ENCODE data around the gene PAFAH1B1.
"Not testable (repeated sequence)": the region's sequence is repeated elsewhere in the genome, so short reads cannot be mapped to it uniquely, and the experiment has no call there.

PAFAH1B1 gene

GRCh38 chr17:2592971-2593820, at the start of gene PAFAH1B1:
PAFAH1B1 (plus strand) TSS chr17:2593654; CDS start chr17:2638289, 44,635 bp downstream.
- no peak for TF ChIP-seq CTCF (IDR thresholded peaks at IDR 0.05; ENCODE audit: low read depth, low read length)
- peak within 1 kb of the TSS; percentile 96 for H3K4me3 ChIP-seq (ENCODE audit: low read depth, low read length)
- in situ Hi-C loops (cut with HindIII; ENCODE audit: low sequenced_read_pairs) = no loop called here
- DNase-seq (ENCODE audit: low read depth, low spot score) = peak; percentile 92

GRCh38 chr17:2545393-2545792, 48.1 kb upstream of the PAFAH1B1 start:
- in situ Hi-C loops (cut with HindIII; ENCODE audit: low sequenced_read_pairs) = no loop called here
- DNase-seq (ENCODE audit: low read depth, low spot score) = no peak
- TF ChIP-seq CTCF (IDR thresholded peaks at IDR 0.05; ENCODE audit: low read depth, low read length) = no peak
- H3K4me3 ChIP-seq (ENCODE audit: low read depth, low read length) = no peak overlapping the region

- no peak for TF ChIP-seq CTCF (IDR thresholded peaks at IDR 0.05; ENCODE audit: low read depth, low read length)
- in situ Hi-C loops (cut with HindIII; ENCODE audit: low sequenced_read_pairs) = no loop called here
- no peak overlapping the region for H3K4me3 ChIP-seq (ENCODE audit: low read depth, low read length)
- DNase-seq (ENCODE audit: low read depth, low spot score) = no peak
Measured at GRCh38 chr17:2547176-2547575, 46.3 kb upstream of the PAFAH1B1 start.

- H3K4me3 ChIP-seq (ENCODE audit: low read depth, low read length); DNase-seq (ENCODE audit: low read depth, low spot score); in situ Hi-C loops (cut with HindIII; ENCODE audit: low sequenced_read_pairs): not testable (repeated sequence)
Measured at GRCh38 chr17:2548026-2548425, 45.4 kb upstream of the PAFAH1B1 start.

GRCh38 chr17:2549392-2550211, 43.9 kb upstream of the PAFAH1B1 start:
- in situ Hi-C loops (cut with HindIII; ENCODE audit: low sequenced_read_pairs) = no loop called here
- no peak overlapping the region for H3K4me3 ChIP-seq (ENCODE audit: low read depth, low read length)
- no peak for DNase-seq (ENCODE audit: low read depth, low spot score)
- TF ChIP-seq CTCF (IDR thresholded peaks at IDR 0.05; ENCODE audit: low read depth, low read length) = no peak

GRCh38 chr17:2551493-2551892, 42.0 kb upstream of the PAFAH1B1 start:
- no peak for TF ChIP-seq CTCF (IDR thresholded peaks at IDR 0.05; ENCODE audit: low read depth, low read length)
- no peak for DNase-seq (ENCODE audit: low read depth, low spot score)
- in situ Hi-C loops (cut with HindIII; ENCODE audit: low sequenced_read_pairs) = no loop called here
- H3K4me3 ChIP-seq (ENCODE audit: low read depth, low read length) = no peak overlapping the region

- TF ChIP-seq CTCF (IDR thresholded peaks at IDR 0.05; ENCODE audit: low read depth, low read length) = no peak
Measured at GRCh38 chr17:2551928-2552327, 41.5 kb upstream of the PAFAH1B1 start.

More at GRCh38 chr17:2551928-2552327, 41.5 kb upstream of the PAFAH1B1 start:
- no peak overlapping the region for H3K4me3 ChIP-seq (ENCODE audit: low read depth, low read length)
- in situ Hi-C loops (cut with HindIII; ENCODE audit: low sequenced_read_pairs) = no loop called here
- DNase-seq (ENCODE audit: low read depth, low spot score) = no peak

All from astrocyte of the spinal cord (primary cell).